Common myeloid progenitor, CD34-positive (primary cell): ENCODE results near the gene KDSR.

ENCODE experiments used
- CTCF ChIA-PET: fragments of 350-600 bp; sonication (Branson Sonifier 250); formaldehyde crosslinking; loops from one replicate; lab custom pipeline; 2021; ENCODE audit warnings: antibody characterized with exemption; lab: Charles Lee
- POLR2A ChIA-PET: fragments of 350-600 bp; sonication (Branson Sonifier 250); formaldehyde crosslinking; loops from one replicate; lab custom pipeline; 2021; ENCODE audit warnings: antibody characterized with exemption; lab: Charles Lee
- DNase-seq, 3 donors: peaks; one replicate each; pipeline versions ENCODE4 v3.0.0 to v3.0.0-alpha.2; 2013
- H3K27ac ChIP-seq, 2 experiments: 1 replicate in 1 of 2; 2 replicates in 1 of 2; pipeline ENCODE4 v1.7.0; 2013; ENCODE audit warnings: inconsistent platforms in 2 of 2, low read length in 2 of 2, mild to moderate bottlenecking in 2 of 2, low read depth in 1 of 2, moderate library complexity in 1 of 2; ENCODE audit not compliant: severe bottlenecking in 2 of 2, insufficient read depth in 1 of 2, poor library complexity in 1 of 2
- H3K27me3 ChIP-seq, 5 experiments: replicated peaks in 2 of 5; 1 replicate in 3 of 5; 2 replicates in 2 of 5; pipeline versions ENCODE4 v1.6.1 to v1.7.0; 2013; ENCODE audit warnings: low read length in 4 of 5, mild to moderate bottlenecking in 2 of 5, moderate library complexity in 2 of 5, inconsistent platforms in 1 of 5; ENCODE audit not compliant: insufficient read depth in 5 of 5, control insufficient read depth in 4 of 5
- H3K36me3 ChIP-seq, 4 experiments: 1 replicate in 2 of 4; 2 replicates in 2 of 4; pipeline versions ENCODE4 v1.6.1 to v1.7.0; 2013; ENCODE audit warnings: low read length in 3 of 4, control low read depth in 1 of 4, mild to moderate bottlenecking in 1 of 4; ENCODE audit not compliant: control insufficient read depth in 4 of 4, insufficient read depth in 4 of 4
- H3K4me1 ChIP-seq, 4 experiments: 1 replicate in 3 of 4; 2 replicates in 1 of 4; pipeline versions ENCODE4 v1.6.1 to v1.7.1; 2013; ENCODE audit warnings: low read length in 3 of 4, mild to moderate bottlenecking in 3 of 4, control low read depth in 1 of 4, inconsistent platforms in 1 of 4, moderate library complexity in 1 of 4; ENCODE audit not compliant: control insufficient read depth in 4 of 4, insufficient read depth in 4 of 4; ENCODE audit errors: control extremely low read depth in 1 of 4
- H3K4me3 ChIP-seq, 7 experiments: 1 replicate in 4 of 7; 2 replicates in 3 of 7; pipeline versions ENCODE4 v1.5.1 to v1.7.0; 2013; ENCODE audit warnings: mild to moderate bottlenecking in 7 of 7, low read length in 6 of 7, moderate library complexity in 6 of 7, inconsistent platforms in 2 of 7, low read depth in 2 of 7, control low read depth in 1 of 7; ENCODE audit not compliant: insufficient read depth in 4 of 7, control insufficient read depth in 1 of 7; ENCODE audit errors: extremely low read depth in 1 of 7
- H3K9me3 ChIP-seq, 5 experiments: 1 replicate in 4 of 5; 2 replicates in 1 of 5; pipeline versions ENCODE4 v1.6.1 to v1.7.1; 2013; ENCODE audit warnings: low read length in 4 of 5, mild to moderate bottlenecking in 2 of 5, inconsistent platforms in 1 of 5, low read depth in 1 of 5, moderate library complexity in 1 of 5; ENCODE audit not compliant: control insufficient read depth in 4 of 5, insufficient read depth in 2 of 5; ENCODE audit errors: control extremely low read depth in 1 of 5
- WGBS: methylation state at CpG from one replicate; pipeline ENCODE4 v1.1.5; 2013; ENCODE audit not compliant: insufficient coverage; 5-methylcytosine and 5-hydroxymethylcytosine counted together

Gene KDSR

DNA sequence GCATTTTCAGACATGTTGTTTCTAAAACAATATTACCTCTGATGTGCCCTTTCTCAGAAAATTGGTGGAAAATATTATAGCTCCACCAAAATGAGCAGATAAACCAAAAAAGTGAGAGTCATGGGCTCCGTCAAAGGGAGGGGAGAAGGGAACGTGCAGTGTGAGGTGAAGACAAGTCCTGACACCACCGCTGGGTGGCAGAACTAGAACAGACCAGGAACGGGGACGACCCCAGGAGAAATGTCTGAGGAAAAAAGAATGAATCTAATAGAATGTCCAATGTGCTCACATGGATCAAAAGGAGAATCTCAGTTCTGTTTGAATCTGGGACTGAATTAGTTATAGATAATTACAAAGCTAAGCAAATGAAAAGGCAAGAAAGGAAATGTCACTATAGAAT is 24.8 kb downstream of the KDSR start:
- WGBS = 57% methylated on average over 5 of the region's 5 CpGs
- Histone ChIP-seq H3K4me3 (no peak overlapping the region), H3K9me3 (no peaks in the 10 kb centered on the region), H3K4me1 (no peaks in the 10 kb centered on the region), H3K27ac (no peak overlapping the region), H3K36me3 (peaks cover 17 to 74% (median 45%) of the 10 kb centered on the region in 4 experiments), H3K27me3 (no peaks in the 10 kb centered on the region)
- POLR2A ChIA-PET = no interaction called here
- CTCF ChIA-PET = interaction anchor here (0.6 to 9.6 kb wide), 9 partner anchors 11 to 756 kb away, joined by 3 to 66 read pairs (median 3); no protein-coding TSS in a partner anchor
- peak in 2 of 3 donors; percentile 56 to 63 for DNase-seq

DNA sequence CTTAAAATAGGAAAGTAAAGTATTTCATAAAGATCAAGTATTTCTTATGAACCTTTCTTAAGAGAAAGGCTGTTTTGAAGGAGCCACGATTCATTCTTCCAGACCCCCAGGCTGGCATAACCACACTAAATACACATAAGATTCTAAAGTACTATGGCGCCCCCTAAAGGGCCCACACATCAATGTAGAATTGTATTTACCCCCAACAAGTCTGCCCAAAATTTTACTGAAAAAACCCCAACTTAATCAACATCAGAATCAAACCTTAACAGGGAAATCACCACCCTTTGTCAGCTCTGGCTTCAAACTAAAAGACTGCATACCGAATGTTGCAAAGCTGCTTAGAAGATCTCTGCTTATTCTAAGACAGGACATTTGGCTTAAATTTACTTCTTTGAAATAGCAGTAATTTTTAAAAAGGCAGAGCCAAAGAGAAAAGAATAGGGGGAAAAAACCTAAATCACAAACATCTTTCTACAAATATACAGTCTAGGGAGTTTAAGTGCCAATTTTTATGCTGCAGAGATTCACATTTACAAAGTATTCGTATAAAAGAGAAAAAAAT is 27.0 kb downstream of the KDSR start:
- POLR2A ChIA-PET = no interaction called here
- DNase-seq = peak; percentile 70 to 84 (median 78)
- Histone ChIP-seq H3K4me3 (no peak overlapping the region), H3K4me1 (no peaks in the 10 kb centered on the region), H3K9me3 (no peaks in the 10 kb centered on the region), H3K27ac (no peak overlapping the region), H3K36me3 (peaks cover 27 to 70% (median 40%) of the 10 kb centered on the region in 4 experiments), H3K27me3 (no peaks in the 10 kb centered on the region)
- CTCF ChIA-PET = interaction anchor here (0.9 to 9.6 kb wide), 19 partner anchors 9 to 702 kb away, joined by 3 to 66 read pairs (median 5); no protein-coding TSS in a partner anchor
- WGBS = no CpG with 5 or more reads among the region's 4 CpGs

DNA sequence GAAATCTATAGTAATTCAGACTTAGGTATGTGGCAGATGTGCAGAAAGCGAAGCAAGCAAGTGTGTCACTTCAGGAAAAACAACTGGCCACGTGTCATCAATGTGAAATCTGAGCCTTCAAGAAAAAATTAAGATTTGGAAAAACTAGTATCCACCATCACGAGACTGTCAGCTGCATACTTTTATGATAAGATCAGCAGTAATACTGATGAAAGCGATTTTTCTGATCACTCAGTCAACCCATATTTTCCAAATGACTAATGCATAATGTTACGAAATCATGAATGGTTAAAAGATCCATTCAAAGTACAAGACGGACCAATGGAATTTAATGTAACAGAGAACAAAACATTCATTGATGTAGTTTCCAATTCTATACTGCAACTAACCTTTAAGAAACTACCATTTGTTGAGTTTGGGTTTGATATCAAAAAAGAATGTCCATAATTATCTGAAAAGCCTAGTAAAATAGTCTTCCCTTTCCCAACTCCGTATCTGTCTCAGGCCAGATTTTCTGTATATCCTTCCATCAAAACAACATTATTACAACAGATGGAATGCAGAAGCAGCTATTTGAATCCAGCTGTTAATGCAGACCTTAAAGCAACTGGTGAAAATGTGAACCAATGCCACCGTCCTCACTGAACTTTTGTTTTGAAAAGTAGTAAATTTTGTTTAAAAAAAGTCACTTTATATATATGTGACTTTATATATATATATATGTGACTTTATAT is 30.5 kb downstream of the KDSR start:
- H3K9me3 ChIP-seq = no peaks in the 10 kb centered on the region
- 100% methylated on average over 4 of the region's 8 CpGs for WGBS
- ChIA-PET CTCF (interaction anchor here (1.3 to 1.8 kb wide), 3 partner anchors 108 to 320 kb away, joined by 3 to 7 read pairs (median 3); no protein-coding TSS in a partner anchor), POLR2A (no interaction called here)
- H3K27me3 ChIP-seq = no peaks in the 10 kb centered on the region
- DNase-seq = no peak
- peaks cover 37 to 69% (median 50%) of the 10 kb centered on the region in 4 experiments for H3K36me3 ChIP-seq
- H3K4me1 ChIP-seq = no peaks in the 10 kb centered on the region
- H3K4me3 ChIP-seq = no peak overlapping the region
- H3K27ac ChIP-seq = no peak overlapping the region

- DNase-seq = no peak
- POLR2A ChIA-PET = no interaction called here
- Histone ChIP-seq H3K36me3 (peaks cover 20 to 50% (median 44%) of the 10 kb centered on the region in 4 experiments), H3K9me3 (no peaks in the 10 kb centered on the region), H3K4me1 (no peaks in the 10 kb centered on the region), H3K4me3 (no peak overlapping the region), H3K27ac (no peak overlapping the region), H3K27me3 (no peaks in the 10 kb centered on the region)
- WGBS = 100% methylated on average over 1 of the region's 4 CpGs
- CTCF ChIA-PET = interaction anchor here (0.7 to 1.5 kb wide), 5 partner anchors 9 to 316 kb away, joined by 3 to 4 read pairs (median 3); no protein-coding TSS in a partner anchor
These were observed 35.9 kb downstream of the KDSR start for GRCh38 chr18:63331105-63331504.

GRCh38 chr18:63329431-63330145 is 37.4 kb downstream of the KDSR start:
- Histone ChIP-seq H3K4me1 (no peaks in the 10 kb centered on the region), H3K27me3 (no peaks in the 10 kb centered on the region), H3K9me3 (no peaks in the 10 kb centered on the region), H3K4me3 (no peak overlapping the region), H3K36me3 (peaks cover 13 to 37% (median 32%) of the 10 kb centered on the region in 4 experiments), H3K27ac (no peak overlapping the region)
- 100% methylated on average over 4 of the region's 7 CpGs for WGBS
- ChIA-PET POLR2A (no interaction called here), CTCF (interaction anchor here (0.8 to 1.7 kb wide), 4 partner anchors 9 to 191 kb away, joined by 3 to 8 read pairs (median 3); no protein-coding TSS in a partner anchor)
- DNase-seq = no peak

DNA sequence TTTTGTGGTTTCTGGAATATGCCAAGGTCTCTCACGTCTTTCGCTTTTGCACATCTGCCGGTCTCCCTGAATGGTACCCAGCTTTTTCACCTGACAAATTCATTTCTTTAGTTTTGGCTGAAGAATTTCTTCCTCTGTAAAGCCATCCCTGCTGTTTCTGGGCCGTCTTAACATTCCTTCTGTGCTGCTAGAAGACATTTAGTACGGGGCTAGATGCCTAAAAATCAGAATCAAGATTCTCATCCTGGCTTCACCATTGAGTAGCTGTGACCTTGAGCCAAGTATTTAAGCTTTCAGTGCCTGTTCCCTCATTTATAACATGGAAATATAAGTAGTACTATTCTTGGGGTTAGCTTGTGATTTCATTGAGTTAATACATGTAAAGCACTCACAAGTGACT is 41.0 kb downstream of the KDSR start:
- DNase-seq = no peak
- 90% methylated on average over 5 of the region's 5 CpGs for WGBS
- no peak overlapping the region for H3K27ac ChIP-seq
- no peaks in the 10 kb centered on the region for H3K27me3 ChIP-seq
- ChIA-PET CTCF (interaction anchor here (0.9 to 8.1 kb wide), 9 partner anchors 12 to 308 kb away, joined by 3 to 120 read pairs (median 4); no protein-coding TSS in a partner anchor), POLR2A (no interaction called here)
- H3K9me3 ChIP-seq = no peaks in the 10 kb centered on the region
- peaks cover 0 to 16% (median 11%) of the 10 kb centered on the region in 4 experiments for H3K4me1 ChIP-seq
- peaks cover 3 to 12% (median 7%) of the 10 kb centered on the region in 4 experiments for H3K36me3 ChIP-seq
- no peak overlapping the region for H3K4me3 ChIP-seq
